ENCODE data around the gene CARF. TPM values are rescaled to one million over a fixed set of nuclear protein-coding genes. Genes with fewer than 3 reads are reported as not detected.

The CARF gene
- total and polyA plus RNA-seq, 4 donors, result 0.98 to 4.3 (median 2.9) TPM

- peak overlapping the region; percentile 89 to 92 for H3K9ac ChIP-seq (ENCODE audit: low read depth in 1 of 2, low read length in 2 of 2)
- no peak for DNase-seq (ENCODE audit: low spot score)
- no peak overlapping the region for H3K27ac ChIP-seq (ENCODE audit: low read depth in 1 of 2, low read length in 2 of 2)
These were observed 1.4 kb upstream of the CARF start for GRCh38 chr2:202910698-202911097.

GRCh38 chr2:202911203-202911511 is 918 bp upstream of the CARF start:
- Histone ChIP-seq H3K27ac (ENCODE audit: low read depth in 1 of 2, low read length in 2 of 2) (peak overlapping the region; percentile 82 to 90), H3K27me3 (ENCODE audit: control insufficient read depth in 4 of 4, insufficient read depth in 4 of 4, low read length in 3 of 4) (no peaks in the 10 kb centered on the region), H3K9me3 (ENCODE audit: control insufficient read depth in 4 of 4, low read length in 3 of 4) (no peaks in the 10 kb centered on the region), H3K4me3 (ENCODE audit: low read depth in 1 of 3, low read length in 3 of 3) (peak overlapping the region; percentile 66 to 100 (median 99)), H3K9ac (ENCODE audit: low read depth in 1 of 2, low read length in 2 of 2) (peak overlapping the region; percentile 89 to 92), H3K4me1 (ENCODE audit: control insufficient read depth in 4 of 4, insufficient read depth in 4 of 4, low read length in 3 of 4) (peaks cover 4 to 14% (median 11%) of the 10 kb centered on the region in 4 donors), H3K36me3 (ENCODE audit: control insufficient read depth in 4 of 4, insufficient read depth in 3 of 4, low read depth in 1 of 4, low read length in 3 of 4) (peaks cover 0 to 4% (median under 1%) of the 10 kb centered on the region in 4 donors)
- WGBS, result 0% methylated on average over 8 of the region's 8 CpGs
- no peak for DNase-seq (ENCODE audit: low spot score)
- TF ChIP-seq SP1 (IDR thresholded peaks at IDR 0.05) (no peak), HNF4G (IDR thresholded peaks at IDR 0.05) (no peak), FOXA2 (IDR thresholded peaks at IDR 0.05) (no peak), GABPA (IDR thresholded peaks at IDR 0.05 in 1 of 2, conservative IDR thresholded peaks at IDR 0.05 in 1 of 2) (no peak), HNF4A (conservative IDR thresholded peaks at IDR 0.05) (no peak), FOXA1 (IDR thresholded peaks at IDR 0.05) (no peak), REST (IDR thresholded peaks at IDR 0.05) (no peak), TAF1 (conservative IDR thresholded peaks at IDR 0.05) (no peak), EGR1 (IDR thresholded peaks at IDR 0.05; ENCODE audit: low read depth in 2 of 2) (no peak), MAX (IDR thresholded peaks at IDR 0.05) (no peak), NR2F2 (IDR thresholded peaks at IDR 0.05) (no peak), ATF3 (IDR thresholded peaks at IDR 0.05) (no peak)

More at GRCh38 chr2:202910698-202911097, 1.4 kb upstream of the CARF start:
- peak overlapping the region; percentile 66 to 100 (median 99) for H3K4me3 ChIP-seq (ENCODE audit: low read depth in 1 of 3, low read length in 3 of 3)
- peaks cover 4 to 14% (median 11%) of the 10 kb centered on the region in 4 donors for H3K4me1 ChIP-seq (ENCODE audit: control insufficient read depth in 4 of 4, insufficient read depth in 4 of 4, low read length in 3 of 4)
- H3K9me3 ChIP-seq (ENCODE audit: control insufficient read depth in 4 of 4, low read length in 3 of 4), result no peaks in the 10 kb centered on the region
- TF ChIP-seq HNF4G (IDR thresholded peaks at IDR 0.05) (no peak), MAX (IDR thresholded peaks at IDR 0.05) (no peak), NR2F2 (IDR thresholded peaks at IDR 0.05) (no peak), FOXA1 (IDR thresholded peaks at IDR 0.05) (no peak), EGR1 (IDR thresholded peaks at IDR 0.05; ENCODE audit: low read depth in 2 of 2) (no peak), JUND (IDR thresholded peaks at IDR 0.05) (no peak), REST (IDR thresholded peaks at IDR 0.05) (no peak), HNF4A (conservative IDR thresholded peaks at IDR 0.05) (no peak), SP1 (IDR thresholded peaks at IDR 0.05) (no peak), CTCF (IDR thresholded peaks at IDR 0.05; ENCODE audit: low read depth, low read length, missing input control) (no peak), TAF1 (conservative IDR thresholded peaks at IDR 0.05) (no peak)
- H3K36me3 ChIP-seq (ENCODE audit: control insufficient read depth in 4 of 4, insufficient read depth in 3 of 4, low read depth in 1 of 4, low read length in 3 of 4), result peaks cover 0 to 6% (median 2%) of the 10 kb centered on the region in 4 donors
- WGBS, result 22% methylated on average over 3 of the region's 3 CpGs
- no peaks in the 10 kb centered on the region for H3K27me3 ChIP-seq (ENCODE audit: control insufficient read depth in 4 of 4, insufficient read depth in 4 of 4, low read length in 3 of 4)
